MM.1S (cell line): ENCODE data around the gene FRMD3.

Experiments used
- CTCF ChIP-seq: fragments of 300-600 bp; sonication (generic); IDR thresholded peaks from 2 replicates; pipeline ENCODE4 v1.5.1; 2016; ENCODE audit warnings: antibody characterized with exemption, low read length, mixed read lengths
- EZH2 ChIP-seq: fragments of 300-600 bp; sonication (generic); optimal IDR thresholded peaks from 2 replicates; pipeline ENCODE3; 2017; ENCODE audit warnings: low read depth, mild to moderate bottlenecking, antibody characterized with exemption, low read length, mixed read lengths
- EZH2phosphoT487 ChIP-seq: fragments of 300-600 bp; sonication (generic); IDR thresholded peaks from 2 replicates; pipeline ENCODE4 v1.6.1; 2018; ENCODE audit warnings: antibody characterized with exemption, low read length

GRCh38 chr9:83199832-83200231 is 338.4 kb downstream of the FRMD3 start:
- TF ChIP-seq CTCF (no peak), EZH2phosphoT487 (no peak), EZH2 (no peak)
